ENCODE results near the gene NAALADL2. TPM values are rescaled to one million over a fixed set of nuclear protein-coding genes. Genes with fewer than 3 reads are reported as not detected.

The NAALADL2 gene
- total and polyA plus RNA-seq, 2 of the 13 experiments (the other 11 are each of a cell fraction or from before 2014, with no cell fraction given), result 0.08 TPM; not detected in 1

GRCh38 chr3:175355801-175356335, 496.7 kb downstream of the NAALADL2 start:
- TF ChIP-seq ATM (IDR thresholded peaks at IDR 0.05; ENCODE audit: borderline replicate concordance), result no peak
- TF ChIP-seq YEATS4 (CRISPR knock-in tag; IDR thresholded peaks at IDR 0.05; ENCODE audit: borderline replicate concordance), result no peak
- no peak for TF ChIP-seq ZNF737 (CRISPR knock-in tag; IDR thresholded peaks at IDR 0.05; ENCODE audit: borderline replicate concordance)
- no peak for TF ChIP-seq NCOA1 (CRISPR knock-in tag; IDR thresholded peaks at IDR 0.05)
- Histone ChIP-seq H3K4me3 (replicated peaks in 1 of 3; ENCODE audit: insufficient read depth in 1 of 3, low read depth in 2 of 3, low read length in 3 of 3) (no peak overlapping the region), H2AFZ (ENCODE audit: low read length) (no peak overlapping the region), H3K9ac (ENCODE audit: insufficient read depth, low read depth, low read length) (no peak overlapping the region), H3K4me2 (ENCODE audit: low read depth, low read length) (no peak overlapping the region), H3K9me3 (ENCODE audit: low read length) (peaks cover 7% of the 10 kb centered on the region), H4K20me1 (ENCODE audit: insufficient read depth, low read length) (no peaks in the 10 kb centered on the region), H3K27me3 (ENCODE audit: control insufficient read depth in 1 of 2, insufficient read depth in 2 of 2, low read length in 2 of 2) (no peaks in the 10 kb centered on the region), H3K36me3 (replicated peaks in 1 of 2; ENCODE audit: control insufficient read depth in 1 of 2, insufficient read depth in 2 of 2, low read length in 2 of 2) (no peaks in the 10 kb centered on the region), H3K4me1 (ENCODE audit: insufficient read depth, low read length) (no peaks in the 10 kb centered on the region), H3K27ac (ENCODE audit: extremely low read length, insufficient read depth, low read length) (no peak overlapping the region), H3K79me2 (ENCODE audit: insufficient read depth, low read length) (no peaks in the 10 kb centered on the region)
- POLR2A ChIA-PET, result no interaction called here
- in situ Hi-C loops (cut with HindIII; ENCODE audit: extremely low pct_ligation_motif_present, low pct_unique_long_range_greater_than_20kb), result no loop called here
- no TSS peak for BruUV-seq (replicated peaks)
- 2% methylated on average over 3 of the region's 3 CpGs for WGBS (ENCODE audit: low lambda C conversion rate)
- FAIRE-seq, result no peak
- CTCF ChIA-PET (ENCODE audit: low intra/inter-chr PET ratio, low total read pairs), result no interaction called here
- ATAC-seq, result no peak
- DNase-seq (ENCODE audit: low spot score), result no peak
- intact Hi-C loops (cut with micrococcal nuclease; ENCODE audit: unreplicated experiment), result no loop called here

- no TSS peak for BruUV-seq (replicated peaks)
- Histone ChIP-seq H3K9ac (ENCODE audit: insufficient read depth, low read depth, low read length) (no peak overlapping the region), H3K79me2 (ENCODE audit: insufficient read depth, low read length) (no peaks in the 10 kb centered on the region), H3K27me3 (ENCODE audit: control insufficient read depth in 1 of 2, insufficient read depth in 2 of 2, low read length in 2 of 2) (no peaks in the 10 kb centered on the region), H3K4me3 (replicated peaks in 1 of 3; ENCODE audit: insufficient read depth in 1 of 3, low read depth in 2 of 3, low read length in 3 of 3) (no peak overlapping the region), H3K27ac (ENCODE audit: extremely low read length, insufficient read depth, low read length) (no peak overlapping the region), H3K9me3 (ENCODE audit: low read length) (peaks cover 7% of the 10 kb centered on the region), H3K4me1 (ENCODE audit: insufficient read depth, low read length) (no peaks in the 10 kb centered on the region), H4K20me1 (ENCODE audit: insufficient read depth, low read length) (no peaks in the 10 kb centered on the region), H3K4me2 (ENCODE audit: low read depth, low read length) (no peak overlapping the region), H3K36me3 (replicated peaks in 1 of 2; ENCODE audit: control insufficient read depth in 1 of 2, insufficient read depth in 2 of 2, low read length in 2 of 2) (no peaks in the 10 kb centered on the region), H2AFZ (ENCODE audit: low read length) (no peak overlapping the region)
- intact Hi-C loops (cut with micrococcal nuclease; ENCODE audit: unreplicated experiment) (no loop called here), in situ Hi-C loops (cut with HindIII; ENCODE audit: extremely low pct_ligation_motif_present, low pct_unique_long_range_greater_than_20kb) (no loop called here)
- DNase-seq (ENCODE audit: low spot score), result no peak
- FAIRE-seq, result no peak
- 13% methylated on average over 3 of the region's 3 CpGs for WGBS (ENCODE audit: low lambda C conversion rate)
- ATAC-seq, result no peak
- CTCF ChIA-PET (ENCODE audit: low intra/inter-chr PET ratio, low total read pairs), result no interaction called here
- POLR2A ChIA-PET, result no interaction called here
- TF ChIP-seq ZNF12 (CRISPR knock-in tag; IDR thresholded peaks at IDR 0.05), result no peak
- TF ChIP-seq ZNF276 (CRISPR knock-in tag; IDR thresholded peaks at IDR 0.05; ENCODE audit: low read depth), result no peak
- no peak for TF ChIP-seq ZNF781 (CRISPR knock-in tag; IDR thresholded peaks at IDR 0.05; ENCODE audit: borderline replicate concordance, not compliant biosample characterization)
- no peak for TF ChIP-seq ZNF782 (CRISPR knock-in tag; IDR thresholded peaks at IDR 0.05; ENCODE audit: borderline replicate concordance)
- no peak for TF ChIP-seq SETDB1 (CRISPR knock-in tag; IDR thresholded peaks at IDR 0.05; ENCODE audit: borderline replicate concordance)
- no peak for TF ChIP-seq ZSCAN5A (CRISPR knock-in tag; IDR thresholded peaks at IDR 0.05; ENCODE audit: borderline replicate concordance)
- TF ChIP-seq TAF15 (IDR thresholded peaks at IDR 0.05; ENCODE audit: low read depth, low read length, poor library complexity, severe bottlenecking), result no peak
- no peak for TF ChIP-seq ZNF430 (CRISPR knock-in tag; IDR thresholded peaks at IDR 0.05)
- TF ChIP-seq TEAD2 (CRISPR knock-in tag; IDR thresholded peaks at IDR 0.05), result no peak
- no peak for TF ChIP-seq ADNP (CRISPR knock-in tag; IDR thresholded peaks at IDR 0.05)
- no peak for TF ChIP-seq RCOR2 (CRISPR knock-in tag; IDR thresholded peaks at IDR 0.05)
- TF ChIP-seq CHCHD3 (CRISPR knock-in tag; IDR thresholded peaks at IDR 0.05), result no peak
- TF ChIP-seq ZNF891 (CRISPR knock-in tag; IDR thresholded peaks at IDR 0.05), result no peak
- TF ChIP-seq ELF4 (CRISPR knock-in tag; IDR thresholded peaks at IDR 0.05; ENCODE audit: borderline replicate concordance), result no peak
Observed at GRCh38 chr3:175356899-175357324, 497.8 kb downstream of the NAALADL2 start.
